Nucleus accumbens (tissue), 56 donors: Measurements from ENCODE around the gene EFS.
"Not testable (repeated sequence)": the region's sequence is repeated elsewhere in the genome, so short reads cannot be mapped to it uniquely, and the experiment has no call there.

Source experiments
- DNase-seq, 56 donors: peaks; one replicate each; lab custom pipeline; 2025; lab: John Stamatoyannopoulos, UW

Gene EFS

DNA sequence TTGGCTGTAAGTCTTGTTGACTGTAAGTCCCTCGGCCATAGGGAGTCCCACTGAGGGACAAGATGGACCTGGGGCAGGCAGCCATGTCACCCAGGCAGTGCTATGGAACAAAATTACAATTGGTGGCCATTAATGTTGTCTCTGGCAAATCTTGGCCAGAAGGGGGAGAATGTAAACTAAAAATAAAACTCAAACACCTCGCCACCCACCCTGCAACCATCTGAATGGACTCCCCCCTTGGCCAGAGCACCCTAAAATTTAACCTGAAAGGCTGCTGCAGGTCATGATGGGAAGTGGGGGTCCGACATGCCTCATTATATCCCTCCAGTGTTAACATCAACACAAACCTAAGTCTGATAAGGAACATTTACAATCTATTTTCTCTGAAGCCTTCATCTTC lies 20.5 kb downstream of the EFS start:
- DNase-seq = no peak

DNA sequence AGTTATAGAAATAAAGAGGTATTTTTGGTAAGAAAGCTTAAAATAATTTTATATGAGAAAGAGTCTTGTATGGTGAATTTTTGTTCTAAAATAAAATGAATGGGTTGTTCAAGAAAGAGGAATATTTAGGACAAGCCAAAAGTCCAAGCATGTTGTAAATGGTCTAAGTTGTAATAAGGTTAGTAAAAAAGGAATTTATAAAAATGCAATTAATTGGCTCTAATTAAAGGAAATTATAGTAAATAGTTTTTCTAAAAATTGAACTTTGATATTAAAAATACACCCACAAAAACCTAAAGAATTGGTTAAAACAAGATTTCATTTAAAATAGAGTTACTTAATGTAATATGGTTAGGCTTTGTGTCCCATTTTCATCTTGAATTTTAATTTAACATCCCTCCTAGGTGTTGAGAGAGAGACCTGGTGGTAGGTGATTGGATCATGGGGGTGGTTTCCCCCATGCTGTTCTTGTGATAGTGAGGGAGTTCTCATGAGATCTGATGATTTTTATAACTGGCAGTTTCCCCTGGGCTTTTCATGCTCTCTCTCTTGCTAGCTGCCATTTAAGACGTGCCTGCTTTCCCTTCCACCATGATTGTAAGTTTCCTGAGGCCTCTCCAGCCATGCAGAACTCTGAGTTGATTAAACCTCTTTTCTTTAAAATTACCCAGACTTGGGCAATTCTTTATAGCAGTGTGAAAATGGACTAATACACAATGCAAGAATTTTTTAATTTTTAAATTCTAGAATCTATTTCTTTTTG lies 25.3 kb downstream of the EFS start:
- no peak for DNase-seq

- DNase-seq = no peak
Observed at GRCh38 chr14:23335623-23336022, 29.3 kb downstream of the EFS start.

DNA sequence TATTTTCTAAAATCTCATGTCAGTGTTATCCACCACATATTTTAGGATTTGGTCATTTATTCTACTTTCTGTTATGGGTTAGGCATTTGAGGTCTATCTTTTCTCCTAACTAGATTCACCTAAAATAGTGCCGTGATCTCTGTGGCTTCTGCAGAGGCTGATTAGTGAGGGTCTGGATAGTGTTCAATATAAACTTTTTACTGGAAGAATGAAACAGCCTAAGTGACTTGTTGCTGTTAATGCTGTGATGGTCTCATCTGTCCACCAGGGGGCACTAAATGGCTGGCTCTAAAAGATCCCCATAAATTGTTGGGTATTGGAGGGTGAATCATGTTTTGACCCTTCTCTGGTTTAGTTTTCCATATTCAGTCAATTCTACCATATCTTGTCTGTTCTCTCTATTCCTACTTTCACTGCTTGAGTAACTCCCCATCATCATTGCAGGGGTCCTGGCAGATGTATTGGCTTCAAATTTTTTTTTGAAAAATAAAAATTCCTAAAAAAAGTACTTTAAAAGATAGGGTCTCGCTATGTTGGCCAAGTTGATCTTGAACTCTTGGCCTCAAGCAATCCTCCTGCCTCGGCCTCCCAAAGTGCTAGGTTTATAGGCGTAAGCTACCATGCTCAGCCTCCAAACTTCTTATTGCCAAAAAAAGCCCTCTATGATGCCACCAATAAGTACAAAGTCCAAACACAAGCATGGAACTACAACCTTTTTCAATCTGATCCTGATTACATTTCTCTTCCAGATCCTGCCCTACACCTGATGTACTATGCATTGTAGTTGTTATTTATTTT lies 36.8 kb downstream of the EFS start:
- peak in 47 of 56 donors; percentile 9 to 91 (median 50) for DNase-seq

DNA sequence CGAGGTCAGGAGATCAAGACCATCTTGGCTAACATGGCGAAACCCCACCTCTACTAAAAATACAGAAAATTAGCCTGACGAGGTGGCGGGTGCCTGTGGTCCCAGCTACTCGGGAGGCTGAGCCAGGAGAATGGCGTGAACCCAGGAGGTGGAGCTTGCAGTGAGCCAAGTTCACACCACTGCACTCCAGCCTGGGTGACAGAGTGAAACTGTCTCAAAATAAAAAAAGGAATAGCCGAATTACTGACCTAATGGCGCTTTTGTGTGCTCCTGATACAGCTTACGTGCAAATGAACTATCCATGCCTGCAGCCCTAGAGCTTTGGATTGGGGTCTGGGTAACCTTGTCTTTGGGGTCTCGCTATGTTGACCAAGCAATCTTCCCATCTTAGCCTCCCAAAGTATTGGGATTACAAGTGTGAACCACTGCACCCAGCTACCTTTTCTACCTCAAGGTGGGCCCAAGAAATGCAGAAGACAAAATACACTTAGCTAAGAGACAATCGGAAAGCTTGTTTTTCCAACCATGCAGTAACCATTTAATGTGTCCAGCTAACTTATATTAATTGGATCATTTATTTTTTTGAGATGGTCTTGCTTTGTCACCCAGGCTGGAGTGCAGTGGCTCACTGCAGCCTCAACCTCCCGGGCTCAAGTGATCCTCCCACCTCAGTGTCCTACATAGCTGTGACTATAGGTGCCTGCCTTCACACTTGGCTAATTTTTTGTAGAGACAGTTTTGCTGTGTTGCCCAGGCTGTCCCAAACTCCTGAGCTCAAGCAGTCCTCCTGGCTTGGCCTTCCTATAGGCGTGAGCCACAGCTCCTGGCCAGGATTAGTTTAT lies 38.3 kb downstream of the EFS start:
- DNase-seq = no peak

DNA sequence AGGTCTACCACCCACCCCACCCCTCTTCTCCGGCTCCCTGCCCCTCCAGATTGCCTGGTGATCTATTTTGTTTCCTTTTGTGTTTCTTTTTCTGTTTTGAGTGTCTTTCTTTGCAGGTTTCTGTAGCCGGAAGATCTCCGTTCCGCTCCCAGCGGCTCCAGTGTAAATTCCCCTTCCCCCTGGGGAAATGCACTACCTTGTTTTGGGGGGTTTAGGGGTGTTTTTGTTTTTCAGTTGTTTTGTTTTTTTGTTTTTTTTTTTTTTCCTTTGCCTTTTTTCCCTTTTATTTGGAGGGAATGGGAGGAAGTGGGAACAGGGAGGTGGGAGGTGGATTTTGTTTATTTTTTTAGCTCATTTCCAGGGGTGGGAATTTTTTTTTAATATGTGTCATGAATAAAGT lies 39.2 kb downstream of the EFS start:
- not testable (repeated sequence) for DNase-seq

DNA sequence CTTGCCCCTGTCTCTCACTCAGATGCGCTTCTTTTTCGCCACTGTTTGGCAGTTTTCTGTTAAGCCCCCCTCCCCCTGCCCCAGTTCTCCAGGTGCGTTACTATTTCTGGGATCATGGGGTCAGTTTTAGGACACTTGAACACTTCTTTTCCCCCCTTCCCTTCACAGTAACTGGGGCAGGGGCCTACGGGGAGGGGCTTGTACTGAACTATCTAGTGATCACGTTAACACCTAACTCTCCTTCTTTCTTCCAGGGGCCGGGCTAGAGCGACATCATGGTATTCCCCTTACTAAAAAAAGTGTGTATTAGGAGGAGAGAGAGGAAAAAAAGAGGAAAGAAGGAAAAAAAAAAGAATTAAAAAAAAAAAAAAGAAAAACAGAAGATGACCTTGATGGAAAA lies 40.0 kb downstream of the EFS start:
- no peak for DNase-seq

GRCh38 chr14:23324455-23324846 lies 40.5 kb downstream of the EFS start:
- DNase-seq = no peak

GRCh38 chr14:23323838-23324454 lies 41.0 kb downstream of the EFS start:
- no peak for DNase-seq

DNA sequence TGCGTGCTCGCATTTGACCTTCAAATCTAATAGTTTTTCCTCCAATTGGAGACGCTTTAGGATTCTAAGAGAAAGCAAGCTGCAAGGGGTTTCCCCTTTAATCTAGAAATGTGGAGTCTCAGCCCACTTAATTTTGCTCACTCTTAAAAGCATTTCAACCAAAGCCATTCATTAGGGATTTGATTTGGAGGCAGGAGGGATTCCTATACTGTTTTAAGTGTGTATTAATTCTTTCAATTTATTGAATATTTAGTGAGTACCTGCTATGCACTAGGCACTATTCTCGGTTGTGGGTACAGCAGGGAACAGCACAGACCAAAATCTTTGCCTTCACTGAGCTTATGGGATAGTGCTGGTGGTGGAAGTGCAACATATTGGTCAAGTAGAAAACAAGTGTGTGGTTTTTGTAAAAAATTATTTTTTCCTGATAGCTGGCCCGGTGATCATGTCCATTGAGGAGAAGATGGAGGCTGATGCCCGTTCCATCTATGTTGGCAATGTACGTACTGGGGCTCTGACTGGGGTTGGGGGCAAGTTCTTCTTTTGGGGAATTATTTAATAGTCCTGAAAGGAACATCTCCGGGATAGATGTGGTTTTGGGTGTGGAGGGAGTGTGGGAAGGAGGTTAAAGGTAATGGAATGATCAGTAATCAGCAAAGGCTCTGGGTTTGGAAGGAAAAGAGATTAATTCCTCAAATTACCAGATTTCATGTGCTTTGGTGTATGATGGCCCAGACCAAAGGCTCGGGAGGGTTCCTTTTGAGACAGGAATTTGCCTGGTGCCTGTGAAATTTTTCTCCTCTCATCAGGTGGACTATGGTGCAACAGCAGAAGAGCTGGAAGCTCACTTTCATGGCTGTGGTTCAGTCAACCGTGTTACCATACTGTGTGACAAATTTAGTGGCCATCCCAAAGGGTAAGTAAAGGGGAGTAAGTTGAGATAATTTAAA lies 42.1 kb downstream of the EFS start:
- DNase-seq = no peak

GRCh38 chr14:23321572-23322547 lies 43.1 kb downstream of the EFS start:
- peak in 27 of 56 donors; percentile 12 to 74 (median 66) for DNase-seq

DNA sequence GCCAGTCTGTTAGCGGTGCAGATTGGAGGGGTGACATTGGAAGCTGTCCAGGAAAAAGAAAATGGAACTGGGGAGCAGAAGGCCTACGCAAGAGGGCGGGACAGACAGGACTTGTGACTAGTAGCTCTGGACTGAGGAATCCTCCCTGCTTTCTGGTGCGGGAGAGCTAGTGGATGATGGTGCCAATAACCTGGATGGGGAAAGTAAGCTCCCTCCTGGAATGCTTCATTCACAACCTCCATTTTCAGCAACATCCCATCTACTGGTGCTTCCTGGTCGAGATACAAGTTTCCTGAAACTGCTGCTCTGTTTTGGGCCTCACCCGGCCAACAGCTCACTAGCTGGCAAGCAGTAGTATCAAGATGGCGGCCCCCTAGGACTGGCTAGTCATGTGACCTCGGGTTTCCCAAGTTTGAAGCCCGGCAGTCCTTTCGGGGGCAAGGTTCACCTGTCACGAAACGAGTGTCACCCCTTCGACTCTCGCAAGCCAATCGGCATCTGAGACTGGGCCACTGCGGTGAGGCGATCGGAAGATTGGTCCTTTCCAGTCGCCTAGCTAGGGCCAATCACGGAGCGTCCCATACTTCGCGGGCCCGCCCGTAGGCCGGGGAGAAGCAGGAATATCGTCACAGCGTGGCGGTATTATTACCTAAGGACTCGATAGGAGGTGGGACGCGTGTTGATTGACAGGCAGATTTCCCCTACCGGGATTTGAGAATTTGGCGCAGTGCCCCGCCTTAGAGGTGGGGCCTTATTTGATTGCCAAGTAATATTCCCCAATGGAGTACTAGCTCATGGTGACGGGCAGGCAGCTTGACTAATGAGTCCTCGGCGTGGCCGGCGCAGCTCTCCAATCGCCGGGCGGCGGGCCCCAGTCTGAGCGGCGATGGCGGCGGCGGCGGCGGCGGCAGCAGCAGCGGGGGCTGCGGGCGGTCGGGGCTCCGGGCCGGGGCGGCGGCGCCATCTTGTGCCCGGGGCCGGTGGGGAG lies 44.1 kb downstream of the EFS start, which contains the start of gene PABPN1:
Gene PABPN1, plus strand, starts transcription at position 874 of the 988 bp plus-strand sequence. Its CDS starts 13 bp downstream, at position 887.
- DNase-seq = peak; percentile 87 to 100 (median 99)

DNA sequence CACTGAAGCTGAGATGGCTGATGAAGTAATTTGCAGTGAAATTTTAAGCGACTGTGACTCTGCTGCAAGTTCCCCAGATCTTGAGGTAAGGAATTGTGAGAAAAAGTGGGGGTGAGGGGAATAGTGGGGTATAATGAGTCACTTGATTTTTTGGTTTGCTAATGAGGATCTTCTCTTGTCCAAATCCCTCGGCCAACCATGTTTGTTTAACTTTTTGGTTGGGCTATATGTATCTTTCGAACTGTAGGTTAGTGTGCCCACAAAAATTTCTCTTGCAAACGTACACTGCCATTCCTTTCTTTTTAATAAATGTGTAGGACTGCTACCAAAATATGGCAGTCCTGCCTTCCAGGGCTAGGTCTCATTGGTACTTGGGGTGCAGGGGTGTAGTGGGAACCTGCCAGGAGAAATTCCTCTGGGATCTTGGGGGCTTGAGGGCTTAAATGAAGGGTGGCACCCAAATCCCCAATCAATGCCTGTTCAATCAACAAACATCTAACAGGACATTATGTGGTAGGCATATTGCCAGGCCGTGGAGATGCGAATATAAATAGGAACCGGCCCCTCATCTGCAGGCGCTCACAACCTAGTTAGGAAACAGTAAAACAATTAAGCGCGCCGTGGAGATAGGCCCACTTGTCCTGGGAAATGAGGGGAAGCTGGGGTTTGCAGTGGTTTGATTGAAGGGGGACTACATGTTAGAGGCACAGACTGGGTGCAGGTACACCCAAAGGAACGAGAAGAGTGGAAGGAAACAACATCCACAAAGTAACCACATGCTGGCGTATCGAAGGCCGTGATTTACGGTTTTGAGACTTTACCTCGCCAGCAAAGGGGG lies 45.0 kb downstream of the EFS start:
- DNase-seq = no peak

DNA sequence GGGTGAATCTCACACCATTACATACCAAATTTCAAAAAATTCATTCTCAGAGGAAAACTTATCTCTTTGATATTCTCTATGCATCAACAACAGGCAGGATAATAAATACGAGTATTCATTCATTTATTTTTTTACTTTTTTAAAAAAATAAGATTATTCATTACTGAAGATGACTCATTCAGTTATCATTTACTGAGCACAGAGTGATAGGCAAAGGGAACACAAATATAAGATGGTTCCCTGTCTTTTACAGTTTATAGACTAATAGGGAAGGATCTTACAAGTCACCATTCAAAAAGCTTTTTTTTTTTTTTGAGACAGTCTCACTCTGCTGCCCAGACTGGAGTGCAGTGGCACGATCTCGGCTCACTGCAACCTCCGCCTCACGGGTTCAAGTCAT lies 48.7 kb downstream of the EFS start:
- DNase-seq = no peak

- no peak for DNase-seq
Observed at GRCh38 chr14:23310546-23310945, 54.4 kb downstream of the EFS start.
